A549 (cell line): ENCODE measurements around the gene SSH3. TPM values are rescaled to one million over a fixed set of nuclear protein-coding genes. Genes with fewer than 3 reads are reported as not detected.

Experiments
- ATAC-seq, 2 experiments: fragments of 200-7000 bp in 1 of 2; fragments of >200 bp in 1 of 2; cut with Nextera tagmentation in 1 of 2; cut with Tn5 transposase in 1 of 2; 3 replicates each; pipeline versions ENCODE4 v1.8.0 to v1.9.1; 2018 to 2020; ENCODE audit warnings: mild to moderate bottlenecking in 1 of 2, moderate library complexity in 1 of 2
- CTCF ChIA-PET: fragments of 300-600 bp; sonication (Branson Sonifier 250); formaldehyde crosslinking; extraction: SDS; loops from one replicate; lab custom pipeline; 2021; ENCODE audit warnings: antibody characterized with exemption, inconsistent platforms; lab: Yijun Ruan, JAX
- POLR2A ChIA-PET: fragments of 350-600 bp; formaldehyde crosslinking; extraction: SDS; loops from one replicate; lab custom pipeline; 2021; ENCODE audit warnings: antibody characterized with exemption, inconsistent platforms; lab: Yijun Ruan, JAX
- DNase-seq, 2 experiments: peaks; one replicate each; pipeline versions ENCODE4 v3.0.0 to v3.0.0-alpha.2; 2011 to 2016; ENCODE audit warnings: low read depth in 1 of 2, low spot score in 1 of 2
- FAIRE-seq: peaks from 2 replicates; lab custom pipeline; 2011; peaks lifted over from hg19 to GRCh38; lab: Jason Lieb, UNC
- H3K27ac ChIP-seq, 2 experiments: fragments of >200 bp; sonication (Bioruptor Twin); formaldehyde crosslinking; 3 replicates each; pipeline ENCODE4 v1.5.1; 2016 to 2017
- H3K4me1 ChIP-seq: fragments of >200 bp; sonication (Bioruptor Twin); formaldehyde crosslinking; 3 replicates; pipeline ENCODE4 v1.6.1; 2016
- H3K4me2 ChIP-seq: fragments of >200 bp; sonication (Bioruptor Twin); formaldehyde crosslinking; 3 replicates; pipeline ENCODE4 v1.6.1; 2016
- H3K4me3 ChIP-seq: fragments of >200 bp; sonication (Bioruptor Twin); formaldehyde crosslinking; 3 replicates; pipeline ENCODE4 v1.5.1; 2016
- H3K9me3 ChIP-seq: fragments of >200 bp; sonication (Bioruptor Twin); formaldehyde crosslinking; 3 replicates; pipeline ENCODE4 v1.6.1; 2016
- CHD4 ChIP-seq: fragments of 200-600 bp; sonication (generic); IDR thresholded peaks from 2 replicates; pipeline ENCODE4 v1.6.1; 2016; ENCODE audit warnings: antibody characterized with exemption, mild to moderate bottlenecking, borderline replicate concordance
- E2F6 ChIP-seq: IDR thresholded peaks from 2 replicates; pipeline ENCODE4 v1.6.1; 2012; ENCODE audit warnings: low read depth, borderline replicate concordance
- EHMT2 ChIP-seq: fragments of 200-600 bp; sonication (generic); IDR thresholded peaks from 2 replicates; pipeline ENCODE4 v1.6.1; 2016; ENCODE audit warnings: antibody characterized with exemption, low read depth, mild to moderate bottlenecking, moderate library complexity
- ESRRA ChIP-seq: fragments of 150-350 bp; IDR thresholded peaks from 2 replicates; pipeline ENCODE4 v1.6.1; 2014; ENCODE audit warnings: mild to moderate bottlenecking, low read length, borderline replicate concordance
- FOSB ChIP-seq: fragments of 250-450 bp; sonication (Bioruptor Pico); IDR thresholded peaks from 2 replicates; pipeline ENCODE4 v1.5.0; 2020; ENCODE audit warnings: mild to moderate bottlenecking, moderate library complexity
- FOXS1 ChIP-seq: fragments of 250-450 bp; sonication (Bioruptor Pico); IDR thresholded peaks from 2 replicates; pipeline ENCODE4 v1.5.0; 2020; ENCODE audit warnings: mild to moderate bottlenecking, moderate library complexity
- HDAC2 ChIP-seq: fragments of 200-600 bp; sonication (generic); IDR thresholded peaks from 2 replicates; pipeline ENCODE4 v1.6.1; 2016
- HES2 ChIP-seq: fragments of >200 bp; sonication (Bioruptor Twin); formaldehyde crosslinking; IDR thresholded peaks from 2 replicates; pipeline ENCODE4 v1.6.1; 2016
- HMGXB4 ChIP-seq: fragments of 250-450 bp; sonication (Bioruptor Pico); IDR thresholded peaks from 2 replicates; pipeline ENCODE4 v1.5.0; 2021; ENCODE audit warnings: mild to moderate bottlenecking, moderate library complexity, borderline replicate concordance
- HOXA7 ChIP-seq: fragments of 250-450 bp; sonication (Bioruptor Pico); IDR thresholded peaks from 2 replicates; pipeline ENCODE4 v1.5.0; 2020; ENCODE audit warnings: mild to moderate bottlenecking, moderate library complexity
- JUN ChIP-seq, 2 experiments: fragments of >200 bp; sonication (Bioruptor Twin); formaldehyde crosslinking; IDR thresholded peaks; 2 replicates in 1 of 2; 3 replicates in 1 of 2; pipeline ENCODE4 v1.6.1; 2016 to 2017
- MAX ChIP-seq: IDR thresholded peaks from 2 replicates; pipeline ENCODE4 v1.6.1; 2012
- MYC ChIP-seq: IDR thresholded peaks from 2 replicates; pipeline ENCODE4 v1.6.1; 2012; ENCODE audit warnings: mild to moderate bottlenecking, inconsistent platforms, low read length, improper control_type of control experiment, borderline replicate concordance
- POLR2AphosphoS2 ChIP-seq: conservative IDR thresholded peaks from 2 replicates; pipeline ENCODE4 v1.6.1; 2012; ENCODE audit warnings: low read length, improper control_type of control experiment, inconsistent platforms
- RARB ChIP-seq: fragments of 250-450 bp; sonication (Bioruptor Pico); IDR thresholded peaks from 2 replicates; pipeline ENCODE4 v1.8.0; 2021; ENCODE audit warnings: mild to moderate bottlenecking, moderate library complexity
- RFX5 ChIP-seq: fragments of 450-650 bp; IDR thresholded peaks from 2 replicates; pipeline ENCODE4 v1.7.1; 2014; ENCODE audit warnings: antibody characterized with exemption, mild to moderate bottlenecking, moderate library complexity
- SREBF2 ChIP-seq: fragments of 450-650 bp; IDR thresholded peaks from 2 replicates; pipeline ENCODE4 v1.6.1; 2014; ENCODE audit warnings: mild to moderate bottlenecking, moderate library complexity
- ZSCAN20 ChIP-seq: fragments of 250-450 bp; sonication (Bioruptor Pico); IDR thresholded peaks from 2 replicates; pipeline ENCODE4 v1.8.0; 2022; ENCODE audit warnings: mild to moderate bottlenecking, moderate library complexity
- WGBS: methylation state at CpG from one replicate; pipeline ENCODE4 v1.1.6; 2017; ENCODE audit errors: missing lambda C conversion rate; 5-methylcytosine and 5-hydroxymethylcytosine counted together
- polyA plus RNA-seq, 4 experiments: library from polyadenylated mRNA; depleted of rRNA in 3 of 4; stranded (reverse); fragments of >200 nt; fragmentation: RNase III in 1 of 4; extraction: RNeasy Plus Mini Kit Qiagen cat#74134 plus additional on column Dnase treatment in 1 of 4; gene quantifications; 2 replicates in 3 of 4; 3 replicates in 1 of 4; pipeline ENCODE4 v1.2.3, GENCODE V29; 2011 to 2017

SSH3 gene
- polyA plus RNA-seq, 2 of the 4 experiments (the other 2 are of a cell fraction), result 13.9 to 24.1 TPM

DNA sequence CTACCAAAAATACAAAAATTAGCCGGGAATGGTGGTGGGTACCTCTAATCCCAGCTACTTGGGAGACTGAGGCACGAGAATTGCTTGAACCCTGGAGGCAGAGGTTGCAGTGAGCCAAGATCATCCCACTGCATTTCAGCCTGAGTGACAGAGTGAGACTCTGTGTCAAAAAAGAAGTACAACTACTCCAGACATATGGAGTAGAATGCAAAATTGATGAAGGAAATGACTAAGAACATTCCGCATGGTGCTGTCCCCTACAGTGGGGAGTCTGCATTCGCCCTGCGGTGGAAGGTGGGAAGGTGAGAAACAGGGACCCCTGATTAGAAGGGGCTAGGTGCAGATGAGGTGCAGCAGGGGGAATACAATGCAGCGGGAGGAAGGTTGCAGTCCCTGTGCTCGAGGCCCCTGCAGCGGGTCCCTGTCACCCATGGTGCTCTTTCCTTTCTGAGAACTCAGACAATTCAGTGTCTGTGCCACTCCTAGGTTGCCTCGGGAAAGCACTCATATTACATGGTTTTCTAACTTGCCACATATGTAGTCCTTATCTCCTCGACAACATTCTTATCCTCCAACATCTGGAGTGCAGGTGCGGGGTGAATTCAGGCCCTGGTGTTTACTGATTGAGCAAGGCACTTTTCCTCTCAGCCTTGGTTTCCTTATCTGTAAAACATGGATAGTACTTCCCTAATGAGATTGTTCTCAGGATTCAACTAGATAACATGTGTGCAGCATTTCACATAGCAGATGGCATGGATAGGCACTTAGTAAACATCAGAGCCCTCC, 44.8 kb downstream of the SSH3 start:
- no peak for TF ChIP-seq JUN (IDR thresholded peaks at IDR 0.05)
- peak; percentile 28; the same call in 1 of the 2 replicates for TF ChIP-seq POLR2AphosphoS2
- no peak for FAIRE-seq
- ChIA-PET CTCF (interaction anchor here (0.7 to 20.0 kb wide), 9 partner anchors 8 to 86 kb away, joined by 3 to 1913 read pairs (median 14); partner anchors contain the start of genes CLCF1, PPP1CA, RAD9A and TBC1D10C), POLR2A (interaction anchor here (0.7 to 1.6 kb wide), 3 partner anchors 26 to 80 kb away, joined by 3 to 10 read pairs (median 3); partner anchors contain the start of genes CLCF1 and RPS6KB2)
- Histone ChIP-seq H3K27ac (peak overlapping the region; percentile 65 to 67; a peak in 5 of 6 replicates), H3K9me3 (no peaks in the 10 kb centered on the region), H3K4me2 (0 out of 3 replicates have a peak overlapping the region, but pooled peaks have one; percentile 8), H3K4me1 (peaks cover 76% of the 10 kb centered on the region), H3K4me3 (no peak overlapping the region)
- WGBS, result 76% methylated on average over 11 of the region's 11 CpGs
- ATAC-seq, result no peak
- DNase-seq, result peak in 1 of 2 experiments; percentile 16

DNA sequence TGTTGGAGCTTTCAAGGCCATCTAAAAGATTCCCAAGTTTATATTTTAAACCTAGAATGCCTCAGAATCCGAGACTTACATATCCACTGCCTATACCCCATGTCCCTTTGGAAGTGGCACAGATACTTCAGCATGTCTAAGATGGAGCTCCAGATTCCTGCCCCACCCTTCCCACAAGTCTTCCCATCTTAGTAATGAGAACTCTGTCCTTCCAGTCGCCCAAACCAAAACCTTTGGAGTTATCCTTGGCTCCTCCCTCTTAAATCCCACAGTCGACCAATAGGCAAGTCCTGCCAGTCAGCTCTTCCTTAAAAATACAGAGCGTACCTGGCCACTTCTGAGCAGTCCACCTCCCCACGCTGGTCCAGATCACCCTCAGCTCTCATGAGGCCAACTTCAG, 45.7 kb downstream of the SSH3 start:
- no peak for FAIRE-seq
- WGBS, result 66% methylated on average over 5 of the region's 5 CpGs
- TF ChIP-seq FOXS1 (CRISPR knock-in tag) (no peak), HOXA7 (no peak), HES2 (no peak), MYC (no peak), FOSB (CRISPR knock-in tag) (no peak), MAX (no peak), POLR2AphosphoS2 (no peak), RFX5 (no peak), EHMT2 (no peak), SREBF2 (no peak), ESRRA (no peak), HDAC2 (no peak), CHD4 (no peak), E2F6 (no peak), HMGXB4 (CRISPR knock-in tag) (no peak), ZSCAN20 (no peak)
- DNase-seq, result peak in 1 of 2 experiments; percentile 41
- peak overlapping the region; percentile 30 to 67; a peak in 5 of 6 replicates for H3K27ac ChIP-seq
- peaks cover 78% of the 10 kb centered on the region for H3K4me1 ChIP-seq
- no peak overlapping the region for H3K4me3 ChIP-seq
- ATAC-seq, result no peak
- no peaks in the 10 kb centered on the region for H3K9me3 ChIP-seq
- H3K4me2 ChIP-seq, result 0 out of 3 replicates have a peak overlapping the region, but pooled peaks have one; percentile 8
- CTCF ChIA-PET, result interaction anchor here (0.5 to 20.0 kb wide), 6 partner anchors 10 to 307 kb away, joined by 3 to 1913 read pairs (median 4); partner anchors contain the start of genes CLCF1, PPP1CA, RAD9A and TBC1D10C
- POLR2A ChIA-PET, result interaction anchor here (0.8 to 1.6 kb wide), 3 partner anchors 25 to 79 kb away, joined by 3 to 10 read pairs (median 3); partner anchors contain the start of genes CLCF1, RAD9A and RPS6KB2

DNA sequence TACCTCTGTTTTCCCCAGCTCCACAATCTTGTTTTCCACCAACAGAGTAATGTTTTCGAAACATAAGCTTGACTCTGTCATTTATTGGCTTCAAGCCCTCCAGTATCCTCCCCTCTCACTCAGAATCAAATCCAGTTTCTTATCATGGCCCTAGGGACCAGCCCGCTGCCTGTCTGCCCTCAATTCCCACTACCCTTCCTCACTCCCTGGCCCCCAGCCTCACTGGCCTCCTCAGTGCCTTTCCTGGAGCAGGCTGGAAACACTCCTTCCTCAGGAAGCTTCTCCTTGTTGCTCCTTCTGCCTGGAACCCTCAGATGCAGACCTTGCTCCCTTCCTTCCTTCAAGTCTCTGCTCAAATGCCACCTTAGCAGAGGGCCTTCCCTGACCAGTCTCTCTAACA, 46.1 kb downstream of the SSH3 start:
- H3K4me3 ChIP-seq, result no peak overlapping the region
- TF ChIP-seq JUN (IDR thresholded peaks at IDR 0.05), result peak in 1 of 2 experiments; percentile 26; a peak in 2 of 5 replicates
- TF ChIP-seq MAX, result no peak
- no peak for TF ChIP-seq RARB (CRISPR knock-in tag)
- no peak for TF ChIP-seq CHD4
- TF ChIP-seq, all 56 proteins: peak for 1
- DNase-seq, result no peak
- FAIRE-seq, result no peak
- ATAC-seq, result no peak
- POLR2A ChIA-PET, result interaction anchor here (0.8 to 1.6 kb wide), 3 partner anchors 25 to 79 kb away, joined by 3 to 10 read pairs (median 3); partner anchors contain the start of genes CLCF1, RAD9A and RPS6KB2
- Histone ChIP-seq H3K4me2 (peak overlapping the region; percentile 8; the same call in 1 of the 3 replicates), H3K27ac (peak overlapping the region in 1 of 2 experiments; percentile 67; a peak in 3 of 6 replicates), H3K9me3 (no peaks in the 10 kb centered on the region), H3K4me1 (peaks cover 83% of the 10 kb centered on the region)
- WGBS, result 96% methylated on average over 2 of the region's 2 CpGs
- CTCF ChIA-PET, result interaction anchor here (0.5 to 20.0 kb wide), 8 partner anchors 10 to 307 kb away, joined by 3 to 1913 read pairs (median 4); partner anchors contain the start of genes CLCF1, PPP1CA, RAD9A and TBC1D10C
